ENCODE results near the gene NTM.

The NTM gene

GRCh38 chr11:131874070-131874469 is 503.7 kb downstream of the NTM start:
- no peak for TF ChIP-seq CTCF (IDR thresholded peaks at IDR 0.05; ENCODE audit: low read depth, low read length)
- DNase-seq = no peak

DNA sequence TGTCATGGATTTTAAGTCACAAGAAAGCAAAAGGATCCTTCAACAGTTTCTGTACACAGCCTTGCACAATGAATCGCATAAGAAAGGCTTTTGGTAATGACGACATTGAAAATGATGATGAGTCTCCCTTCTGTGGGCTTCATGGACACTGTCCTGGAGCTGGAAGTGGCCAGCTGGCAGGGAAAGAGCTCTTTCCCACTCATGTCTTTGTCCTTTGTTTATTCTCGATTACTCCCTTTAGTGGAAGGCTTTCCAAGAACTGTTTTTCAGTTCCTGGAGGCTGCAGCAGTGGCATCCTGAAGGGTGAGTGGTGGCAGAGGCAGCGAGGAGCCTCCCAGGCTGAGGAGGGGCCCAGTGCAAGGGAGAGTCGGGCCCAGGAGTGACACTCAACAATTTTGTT is 505.2 kb downstream of the NTM start:
- H3K27me3 ChIP-seq (ENCODE audit: insufficient read depth, low read depth, severe bottlenecking) = no peaks in the 10 kb centered on the region
- no peaks in the 10 kb centered on the region for H3K9me3 ChIP-seq (ENCODE audit: severe bottlenecking)
- H3K4me3 ChIP-seq (ENCODE audit: low read depth, low read length) = no peak overlapping the region
- H3K27ac ChIP-seq = no peak overlapping the region
- no peak for TF ChIP-seq CTCF (IDR thresholded peaks at IDR 0.05; ENCODE audit: low read depth, low read length)
- no peaks in the 10 kb centered on the region for H3K36me3 ChIP-seq
- no peak for DNase-seq

More at GRCh38 chr11:131874070-131874469, 503.7 kb downstream of the NTM start:
- Histone ChIP-seq H3K9me3 (ENCODE audit: severe bottlenecking) (no peaks in the 10 kb centered on the region), H3K27ac (no peak overlapping the region), H3K36me3 (no peaks in the 10 kb centered on the region), H3K27me3 (ENCODE audit: insufficient read depth, low read depth, severe bottlenecking) (no peaks in the 10 kb centered on the region), H3K4me3 (ENCODE audit: low read depth, low read length) (no peak overlapping the region)

DNA sequence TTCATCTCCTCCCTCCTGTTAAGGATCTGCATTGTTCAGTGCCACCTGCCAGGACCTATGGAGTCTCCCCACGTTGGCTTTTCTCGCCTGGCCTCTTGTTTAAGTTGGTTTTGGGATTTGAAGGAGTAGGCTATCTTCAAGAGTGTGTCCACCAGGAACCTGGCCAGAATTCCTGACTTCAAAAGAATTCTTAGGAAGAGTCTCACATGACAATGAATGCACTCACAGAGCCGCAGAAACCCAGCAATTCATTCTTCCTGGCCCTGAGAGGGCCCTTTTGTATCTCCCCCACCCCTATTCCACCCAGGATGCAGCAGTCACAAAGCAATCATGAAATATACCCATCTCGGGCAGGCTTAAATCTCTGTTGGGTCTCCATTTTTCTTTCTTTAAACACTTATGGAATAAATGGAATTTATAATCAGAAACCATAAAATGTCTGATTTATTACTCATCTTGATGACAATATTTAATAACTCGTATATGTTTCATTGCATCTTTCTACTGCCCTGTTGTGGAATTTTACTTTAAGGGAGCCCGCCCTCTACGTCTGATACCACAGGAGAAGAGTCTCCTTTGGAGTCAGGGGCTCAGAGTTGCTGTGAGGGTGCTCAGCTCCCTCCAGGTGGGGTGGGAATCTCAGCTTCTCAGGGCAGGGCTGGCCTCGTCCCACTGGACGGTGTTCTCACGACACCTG is 507.0 kb downstream of the NTM start:
- H3K27me3 ChIP-seq (ENCODE audit: insufficient read depth, low read depth, severe bottlenecking) = no peaks in the 10 kb centered on the region
- H3K9me3 ChIP-seq (ENCODE audit: severe bottlenecking) = no peaks in the 10 kb centered on the region
- H3K4me3 ChIP-seq (ENCODE audit: low read depth, low read length) = no peak overlapping the region
- no peak for DNase-seq
- H3K27ac ChIP-seq = no peak overlapping the region
- no peak for TF ChIP-seq CTCF (IDR thresholded peaks at IDR 0.05; ENCODE audit: low read depth, low read length)
- H3K36me3 ChIP-seq = no peaks in the 10 kb centered on the region

- Histone ChIP-seq H3K4me3 (ENCODE audit: low read depth, low read length) (no peak overlapping the region), H3K36me3 (no peaks in the 10 kb centered on the region), H3K9me3 (ENCODE audit: severe bottlenecking) (no peaks in the 10 kb centered on the region), H3K27ac (no peak overlapping the region), H3K27me3 (ENCODE audit: insufficient read depth, low read depth, severe bottlenecking) (no peaks in the 10 kb centered on the region)
- DNase-seq = peak; percentile 29
- no peak for TF ChIP-seq CTCF (IDR thresholded peaks at IDR 0.05; ENCODE audit: low read depth, low read length)
Measured at GRCh38 chr11:131880316-131880715, 509.9 kb downstream of the NTM start.

GRCh38 chr11:131880976-131881375 is 510.6 kb downstream of the NTM start:
- TF ChIP-seq CTCF (IDR thresholded peaks at IDR 0.05; ENCODE audit: low read depth, low read length) = no peak
- DNase-seq = no peak
- H3K36me3 ChIP-seq = no peaks in the 10 kb centered on the region
- no peaks in the 10 kb centered on the region for H3K27me3 ChIP-seq (ENCODE audit: insufficient read depth, low read depth, severe bottlenecking)
- H3K4me3 ChIP-seq (ENCODE audit: low read depth, low read length) = no peak overlapping the region
- no peaks in the 10 kb centered on the region for H3K9me3 ChIP-seq (ENCODE audit: severe bottlenecking)
- H3K27ac ChIP-seq = no peak overlapping the region

- no peaks in the 10 kb centered on the region for H3K9me3 ChIP-seq (ENCODE audit: severe bottlenecking)
- H3K27ac ChIP-seq = no peak overlapping the region
- no peak for DNase-seq
- no peak for TF ChIP-seq CTCF (IDR thresholded peaks at IDR 0.05; ENCODE audit: low read depth, low read length)
- H3K36me3 ChIP-seq = no peaks in the 10 kb centered on the region
- no peaks in the 10 kb centered on the region for H3K27me3 ChIP-seq (ENCODE audit: insufficient read depth, low read depth, severe bottlenecking)
- H3K4me3 ChIP-seq (ENCODE audit: low read depth, low read length) = no peak overlapping the region
Measured at GRCh38 chr11:131883332-131883731, 512.9 kb downstream of the NTM start.

Measured in WERI-Rb-1 (cell line).